PC-9 (cell line): ENCODE measurements around the gene IL34. TPM values are rescaled to one million over a fixed set of nuclear protein-coding genes. Genes with fewer than 3 reads are reported as not detected.

ENCODE experiments used
- BruUV-seq: library from RNA; stranded (reverse); fragments of 400-500 nt; replicated peaks from 2 replicates; lab custom pipeline; 2021; lab: Mats Ljungman, UMichigan
- CTCF ChIA-PET: fragments of 300-600 bp; sonication (Branson Sonifier 250); formaldehyde crosslinking; loops from one replicate; lab custom pipeline; 2022; ENCODE audit warnings: antibody characterized with exemption; lab: Charles Lee
- POLR2A ChIA-PET: fragments of 300-600 bp; sonication (Branson Sonifier 250); formaldehyde crosslinking; loops from one replicate; lab custom pipeline; 2022; ENCODE audit warnings: antibody characterized with exemption; ENCODE audit not compliant: unreplicated experiment; lab: Charles Lee
- DNase-seq, 2 experiments: peaks; one replicate each; pipeline versions ENCODE4 v3.0.0 to v3.0.0-alpha.2; 2015 to 2022; ENCODE audit warnings: mixed read lengths in 1 of 2
- H2AFZ ChIP-seq: fragments of 200-600 bp; sonication (generic); 2 replicates; pipeline ENCODE4 v1.8.1; 2017; ENCODE audit warnings: antibody characterized with exemption
- H3F3A ChIP-seq: fragments of 200-600 bp; sonication (generic); 2 replicates; pipeline ENCODE4 v1.8.1; 2017; ENCODE audit warnings: antibody characterized with exemption, mild to moderate bottlenecking, low read depth; ENCODE audit not compliant: insufficient read depth
- H3K27ac ChIP-seq: fragments of 200-600 bp; sonication (generic); 2 replicates; pipeline ENCODE4 v1.6.1; 2016; ENCODE audit warnings: mixed run types
- H3K27me3 ChIP-seq: fragments of 200-600 bp; sonication (generic); 2 replicates; pipeline ENCODE4 v1.6.1; 2016; ENCODE audit warnings: low read depth, mixed run types; ENCODE audit not compliant: insufficient read depth
- H3K36me3 ChIP-seq: fragments of 200-600 bp; sonication (generic); 2 replicates; pipeline ENCODE4 v1.6.1; 2016; ENCODE audit warnings: low read depth, mixed run types
- H3K4me1 ChIP-seq: fragments of 200-600 bp; sonication (generic); replicated peaks from 2 replicates; pipeline ENCODE4 v1.6.1; 2016; ENCODE audit warnings: mixed run types; ENCODE audit not compliant: insufficient read depth
- H3K4me2 ChIP-seq: fragments of 200-600 bp; sonication (generic); 2 replicates; pipeline ENCODE4 v1.6.1; 2017; ENCODE audit warnings: mixed run types
- H3K4me3 ChIP-seq: fragments of 200-600 bp; sonication (generic); 2 replicates; pipeline ENCODE4 v1.6.1; 2016; ENCODE audit warnings: mixed run types
- H3K79me2 ChIP-seq: fragments of 200-600 bp; sonication (generic); 2 replicates; pipeline ENCODE4 v1.6.1; 2017; ENCODE audit warnings: low read depth, mixed run types
- H3K9me2 ChIP-seq: fragments of 200-600 bp; sonication (generic); 2 replicates; pipeline ENCODE4 v1.8.1; 2017; ENCODE audit warnings: mild to moderate bottlenecking; ENCODE audit not compliant: insufficient read depth
- H3K9me3 ChIP-seq: fragments of 200-600 bp; sonication (generic); 2 replicates; pipeline ENCODE4 v1.8.1; 2016; ENCODE audit warnings: low read depth; ENCODE audit not compliant: insufficient read depth
- H4K20me1 ChIP-seq: fragments of 200-600 bp; sonication (generic); 2 replicates; pipeline ENCODE4 v1.8.1; 2017; ENCODE audit not compliant: insufficient read depth
- EZH2 ChIP-seq: fragments of 200-600 bp; sonication (generic); IDR thresholded peaks from 2 replicates; pipeline ENCODE4 v1.8.0; 2017; ENCODE audit warnings: antibody characterized with exemption, low read depth
- intact Hi-C: fragments of 100-400 bp; cut with micrococcal nuclease; formaldehyde crosslinking; loops from one replicate; pipeline ENCODE4 v1.10.0; 2022; ENCODE audit not compliant: unreplicated experiment
- total RNA-seq: library from RNA; stranded (reverse); gene quantifications from 2 replicates; pipeline ENCODE4 v1.2.3, GENCODE V29; 2021
- TF ChIP-seq, protein P1 (sequence below): fragments of 200-600 bp; sonication (generic); conservative IDR thresholded peaks from 2 replicates; pipeline ENCODE4 v1.6.1; 2017; ENCODE audit warnings: mixed run types, antibody characterized with exemption, mild to moderate bottlenecking, moderate library complexity

The IL34 gene
- total RNA-seq, 1 experiment from 2014 or later = not detected

GRCh38 chr16:70647441-70648359 lies 1.3 kb downstream of the IL34 start:
- Histone ChIP-seq H3K9me3 (no peaks in the 10 kb centered on the region), H3K36me3 (no peaks in the 10 kb centered on the region), H3K27me3 (no peaks in the 10 kb centered on the region), H3K4me1 (peaks cover 13% of the 10 kb centered on the region), H3K4me2 (no peak overlapping the region), H3K9me2 (no peaks in the 10 kb centered on the region), H3K4me3 (no peak overlapping the region), H3K79me2 (no peaks in the 10 kb centered on the region), H2AFZ (no peak overlapping the region), H3K27ac (no peak overlapping the region), H3F3A (peaks cover 7% of the 10 kb centered on the region; the same call in 1 of the 2 replicates), H4K20me1 (no peaks in the 10 kb centered on the region)
- ChIA-PET CTCF (no interaction called here), POLR2A (no interaction called here)
- DNase-seq = no peak
- intact Hi-C loops = no loop called here
- TF ChIP-seq EZH2 = no peak
- TF ChIP-seq, protein P1, sequence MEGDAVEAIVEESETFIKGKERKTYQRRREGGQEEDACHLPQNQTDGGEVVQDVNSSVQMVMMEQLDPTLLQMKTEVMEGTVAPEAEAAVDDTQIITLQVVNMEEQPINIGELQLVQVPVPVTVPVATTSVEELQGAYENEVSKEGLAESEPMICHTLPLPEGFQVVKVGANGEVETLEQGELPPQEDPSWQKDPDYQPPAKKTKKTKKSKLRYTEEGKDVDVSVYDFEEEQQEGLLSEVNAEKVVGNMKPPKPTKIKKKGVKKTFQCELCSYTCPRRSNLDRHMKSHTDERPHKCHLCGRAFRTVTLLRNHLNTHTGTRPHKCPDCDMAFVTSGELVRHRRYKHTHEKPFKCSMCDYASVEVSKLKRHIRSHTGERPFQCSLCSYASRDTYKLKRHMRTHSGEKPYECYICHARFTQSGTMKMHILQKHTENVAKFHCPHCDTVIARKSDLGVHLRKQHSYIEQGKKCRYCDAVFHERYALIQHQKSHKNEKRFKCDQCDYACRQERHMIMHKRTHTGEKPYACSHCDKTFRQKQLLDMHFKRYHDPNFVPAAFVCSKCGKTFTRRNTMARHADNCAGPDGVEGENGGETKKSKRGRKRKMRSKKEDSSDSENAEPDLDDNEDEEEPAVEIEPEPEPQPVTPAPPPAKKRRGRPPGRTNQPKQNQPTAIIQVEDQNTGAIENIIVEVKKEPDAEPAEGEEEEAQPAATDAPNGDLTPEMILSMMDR = no peak
- no TSS peak for BruUV-seq

DNA sequence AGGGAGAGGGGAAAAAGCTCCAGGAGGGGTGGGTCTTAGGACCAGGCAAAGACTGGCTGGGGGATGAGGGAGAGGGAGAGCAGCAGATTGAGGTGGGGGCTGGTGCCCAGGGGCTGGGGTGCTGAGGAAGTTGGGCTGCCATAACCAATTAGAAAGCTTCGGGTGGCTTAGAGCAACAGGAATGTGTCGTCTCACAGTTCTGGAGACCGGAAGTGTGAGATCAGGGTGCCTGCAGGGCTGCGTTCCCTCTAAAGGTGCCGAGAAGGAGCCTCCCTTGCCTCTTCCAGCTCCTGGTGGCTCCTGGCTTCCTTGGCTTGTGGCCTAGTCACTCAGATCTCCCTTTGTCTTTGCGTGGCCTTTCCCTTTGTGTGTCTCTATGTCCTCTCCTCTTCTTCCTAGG lies 2.2 kb downstream of the IL34 start:
- ChIA-PET POLR2A (interaction anchor here (0.6 kb wide), 1 partner anchor 102 kb away, joined by 4 read pairs; no protein-coding TSS in a partner anchor), CTCF (no interaction called here)
- BruUV-seq = no TSS peak
- H3K4me3 ChIP-seq = no peak overlapping the region
- H3K79me2 ChIP-seq = no peaks in the 10 kb centered on the region
- H3K9me3 ChIP-seq = no peaks in the 10 kb centered on the region
- H4K20me1 ChIP-seq = no peaks in the 10 kb centered on the region
- no peak overlapping the region for H3K27ac ChIP-seq
- H2AFZ ChIP-seq = no peak overlapping the region
- H3K4me2 ChIP-seq = no peak overlapping the region
- no peak for DNase-seq
- H3K36me3 ChIP-seq = no peaks in the 10 kb centered on the region
- no peaks in the 10 kb centered on the region for H3K27me3 ChIP-seq
- peaks cover 18% of the 10 kb centered on the region for H3K4me1 ChIP-seq
- no peaks in the 10 kb centered on the region for H3K9me2 ChIP-seq
- H3F3A ChIP-seq = peaks cover 9% of the 10 kb centered on the region; the same call in 1 of the 2 replicates
- intact Hi-C loops = no loop called here
- TF ChIP-seq EZH2 = no peak
- TF ChIP-seq, protein P1 = no peak

- Histone ChIP-seq H3K9me3 (no peaks in the 10 kb centered on the region), H3K27me3 (no peaks in the 10 kb centered on the region), H3K79me2 (no peaks in the 10 kb centered on the region), H3K9me2 (no peaks in the 10 kb centered on the region), H2AFZ (no peak overlapping the region), H3K36me3 (no peaks in the 10 kb centered on the region), H3F3A (peaks cover 9% of the 10 kb centered on the region; the same call in 1 of the 2 replicates), H3K4me2 (no peak overlapping the region), H3K4me1 (peaks cover 25% of the 10 kb centered on the region), H3K4me3 (no peak overlapping the region), H3K27ac (no peak overlapping the region), H4K20me1 (no peaks in the 10 kb centered on the region)
- TF ChIP-seq, protein P1 = no peak
- TF ChIP-seq EZH2 = no peak
- ChIA-PET POLR2A (no interaction called here), CTCF (no interaction called here)
- no TSS peak for BruUV-seq
- DNase-seq = no peak
- intact Hi-C loops = no loop called here
Measured at GRCh38 chr16:70649300-70649699, 2.9 kb downstream of the IL34 start.
